Activated CD4-positive, CD25-positive, alpha-beta regulatory T cell (primary cell): ENCODE data around the gene BACH2.
A peak's percentile ranks its signal among the peaks of the same experiment; 100 is the strongest.
"Not testable (repeated sequence)": the region's sequence is repeated elsewhere in the genome, so short reads cannot be mapped to it uniquely, and the experiment has no call there.

Source experiments
- DNase-seq, 4 experiments: peaks; one replicate each; lab custom pipeline; 2025; lab: John Stamatoyannopoulos, UW

Gene BACH2

GRCh38 chr6:90301816-90302215, 5.2 kb upstream of the BACH2 start:
- DNase-seq, result no peak

DNA sequence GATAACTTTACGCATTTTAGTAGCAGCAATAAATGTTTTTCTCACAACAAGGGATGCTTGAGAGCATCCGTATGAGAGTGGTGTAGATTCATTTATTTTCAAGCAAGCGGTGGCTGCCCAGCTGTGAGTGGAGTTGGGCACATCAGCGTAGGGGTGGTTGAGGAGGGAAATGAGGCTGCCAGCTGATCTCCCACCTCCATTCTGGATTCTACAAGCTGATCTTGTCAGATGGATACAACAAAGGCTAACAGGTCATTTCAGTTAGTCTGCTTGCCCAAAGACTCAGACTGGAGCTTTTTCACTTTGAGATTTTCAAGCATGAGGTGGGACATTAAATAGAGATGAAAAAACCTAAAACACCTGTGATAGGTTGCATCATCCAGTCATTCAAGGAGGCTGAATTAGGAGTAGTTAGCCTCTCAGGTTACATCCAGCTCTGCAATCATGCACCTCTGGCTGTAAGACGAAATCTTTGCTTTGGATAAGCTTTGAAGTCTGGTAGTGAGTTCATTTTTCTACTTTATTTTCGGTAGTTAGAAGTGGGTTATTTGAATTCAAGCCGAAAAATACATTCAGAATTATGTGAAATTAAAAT, 1.9 kb upstream of the BACH2 start:
- no peak for DNase-seq

DNA sequence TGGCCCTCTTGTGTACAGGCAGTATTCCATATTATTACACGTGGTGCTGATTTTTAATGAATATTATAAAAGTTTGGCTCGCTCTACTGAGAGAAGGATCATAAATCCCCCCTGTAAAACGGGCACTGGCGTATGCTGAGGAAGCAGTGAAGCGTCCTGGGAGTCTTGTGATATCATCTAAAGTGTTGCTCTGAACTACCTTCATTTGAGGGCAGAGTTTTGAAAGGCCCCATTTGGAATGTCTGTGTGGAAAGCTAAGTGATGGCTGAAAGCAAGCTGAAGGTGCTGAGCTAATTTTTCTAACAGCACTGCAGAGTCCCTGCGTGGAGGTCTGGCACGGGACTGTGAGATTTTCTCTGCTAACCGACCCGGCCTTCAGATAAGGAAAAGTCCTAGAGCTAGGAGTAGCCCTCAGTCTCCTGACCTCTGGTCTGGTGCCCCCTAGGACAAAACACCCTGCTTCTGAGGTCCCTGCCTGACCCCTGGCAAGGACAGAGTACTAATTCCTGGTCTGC, 1.3 kb upstream of the BACH2 start:
- DNase-seq, result no peak

DNA sequence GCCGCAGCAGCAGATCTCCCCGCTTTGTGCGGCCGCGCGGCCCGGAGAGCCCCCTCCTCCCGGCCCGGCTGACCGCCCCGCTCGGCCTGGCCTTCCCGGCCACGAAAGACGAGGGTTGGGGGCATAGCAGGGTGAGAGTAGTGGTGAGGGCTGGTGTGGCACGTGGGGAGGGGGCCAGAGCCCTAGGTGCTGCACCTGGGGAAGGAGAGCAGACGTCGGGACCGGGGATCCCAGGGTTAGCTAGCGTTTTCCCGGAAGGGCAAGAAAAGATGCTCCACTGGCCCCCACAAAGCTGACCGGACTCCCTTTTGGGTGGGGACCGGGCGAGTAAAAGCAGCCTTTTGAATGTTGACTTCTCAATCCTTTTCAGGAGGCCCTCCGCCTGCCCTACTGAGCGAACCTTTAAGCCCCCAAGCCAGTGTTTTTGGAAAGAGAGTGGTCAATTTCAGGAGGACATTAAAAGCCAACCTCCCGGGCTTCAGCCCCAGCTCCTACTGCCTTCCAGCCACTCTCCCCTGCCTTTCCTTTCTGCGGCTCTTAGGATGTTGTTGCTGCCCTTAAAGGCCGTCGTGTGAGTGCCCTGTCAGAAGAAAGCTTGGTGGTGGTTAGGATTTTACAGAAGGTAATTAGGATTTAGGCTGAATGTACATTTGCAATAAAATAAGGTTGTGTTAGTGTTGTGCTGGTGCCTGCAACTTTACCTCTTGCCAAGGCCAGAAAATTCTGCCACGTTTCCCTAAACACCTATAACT, 648 bp upstream of the BACH2 start:
- no peak for DNase-seq

- peak in 3 of 4 experiments; percentile 13 to 40 (median 35) for DNase-seq
Measured at GRCh38 chr6:90295854-90296340, 746 bp downstream of the BACH2 start.

DNA sequence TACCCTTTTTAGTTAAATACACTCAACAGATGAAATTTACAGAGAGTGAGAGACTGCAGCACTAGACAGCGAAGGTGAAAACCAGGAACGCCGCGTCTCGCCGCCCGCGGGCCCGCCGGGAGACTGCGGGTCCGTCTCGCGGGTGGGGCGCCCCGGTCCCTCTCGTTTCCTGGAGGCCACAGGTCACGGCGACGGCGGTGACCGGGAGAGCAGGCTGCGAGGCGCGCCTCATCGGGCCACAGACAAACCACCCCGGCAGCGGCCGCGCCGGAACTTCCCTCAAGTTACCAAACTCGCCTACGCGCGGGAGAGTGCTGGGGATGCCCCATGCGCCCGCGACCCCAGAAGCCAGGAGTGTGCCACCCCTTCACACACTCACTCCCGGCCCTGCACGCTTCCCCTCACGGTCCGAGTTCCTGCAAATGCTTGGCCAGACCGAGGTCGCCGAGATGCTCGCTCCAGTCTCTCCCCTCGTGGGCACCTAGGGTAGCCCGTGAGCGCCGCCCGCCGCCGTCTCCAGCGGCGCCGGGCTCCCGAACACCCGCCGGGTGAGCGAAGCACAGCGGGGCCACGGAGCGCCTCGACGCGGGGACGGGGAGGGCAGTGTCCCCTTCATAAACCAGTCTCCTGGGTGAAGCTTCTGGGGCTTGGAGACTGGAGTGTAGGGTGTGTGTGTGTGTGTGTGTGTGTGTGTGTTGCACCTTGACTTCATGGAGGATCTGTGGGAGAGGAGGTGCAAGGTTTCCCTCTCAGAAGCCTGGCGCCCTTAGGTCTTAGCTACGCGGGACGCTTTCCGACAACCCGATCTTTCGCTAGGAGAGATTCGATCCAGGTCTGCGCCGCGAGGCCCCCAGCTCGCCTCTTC, 1.4 kb downstream of the BACH2 start:
- peak; percentile 36 to 47 (median 40) for DNase-seq

DNA sequence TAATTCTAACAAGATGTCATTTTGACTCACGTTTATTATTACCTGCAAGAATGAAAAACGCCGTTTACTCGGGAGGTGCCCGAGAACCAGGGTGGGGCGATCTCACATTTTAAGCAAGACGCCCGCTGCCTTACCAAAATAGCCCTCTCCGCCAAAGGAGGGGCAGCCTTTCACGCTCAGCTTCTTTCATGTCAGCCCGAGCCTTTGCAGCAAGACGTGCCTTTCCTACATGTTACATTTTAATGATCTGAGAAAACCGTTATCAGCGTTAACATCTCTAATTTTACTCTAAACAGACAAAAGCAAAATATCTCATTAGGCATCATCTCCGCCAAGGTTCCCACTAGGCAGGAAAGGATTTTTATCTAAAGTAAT, 2.0 kb downstream of the BACH2 start:
- peak in 3 of 4 experiments; percentile 11 to 18 (median 15) for DNase-seq

DNA sequence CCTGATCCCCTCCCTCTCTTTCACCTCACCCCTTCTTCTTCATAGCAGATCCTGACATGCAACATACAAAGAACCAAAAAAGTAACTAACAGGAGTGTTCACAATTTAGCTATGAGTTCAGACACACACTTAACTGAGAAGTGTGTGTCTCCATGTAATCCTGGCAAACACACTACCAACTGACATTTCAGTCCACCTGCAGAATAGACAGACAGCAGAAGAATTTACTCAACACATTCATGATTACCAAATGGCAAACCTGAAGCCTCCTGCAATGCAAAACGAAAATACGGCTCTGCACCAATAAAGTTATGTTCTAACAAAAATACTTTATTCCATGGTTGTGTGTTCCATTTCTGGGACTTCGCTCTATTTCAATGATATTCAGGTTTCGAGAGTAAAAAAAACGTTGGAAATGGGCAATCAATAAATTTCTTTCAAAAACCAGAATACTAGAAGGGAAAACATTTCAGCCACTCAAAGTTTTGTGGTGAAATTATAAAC, 2.6 kb downstream of the BACH2 start:
- DNase-seq, result no peak

DNA sequence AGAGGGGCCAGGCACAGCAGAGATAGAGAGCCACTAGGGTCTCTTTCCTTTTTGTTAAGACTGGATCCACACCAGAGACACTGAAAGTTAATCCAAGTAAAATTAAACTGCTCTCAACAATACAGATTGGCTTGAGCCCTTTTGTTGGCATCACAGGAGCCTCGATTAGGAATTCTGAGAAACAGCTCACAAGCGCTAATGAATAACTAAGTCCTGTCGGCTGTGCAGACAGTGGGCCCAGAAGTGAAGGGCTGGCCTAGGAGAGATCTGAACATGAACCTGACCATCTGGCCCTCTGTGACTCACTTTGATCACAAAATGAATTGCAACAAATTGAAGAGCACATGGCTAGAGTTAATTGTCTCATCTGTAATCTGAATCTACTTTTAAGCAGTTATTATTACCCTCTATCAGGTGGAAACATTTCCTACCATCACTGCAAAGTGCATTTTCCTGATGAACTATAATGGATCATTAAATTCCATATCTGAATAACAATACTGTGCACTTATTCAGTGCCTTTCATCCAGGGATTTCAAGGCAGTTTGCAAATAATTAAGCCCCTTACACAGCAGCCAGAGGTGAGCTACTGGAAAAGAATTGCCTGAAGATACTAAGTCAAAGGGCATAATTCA, 3.2 kb downstream of the BACH2 start:
- no peak for DNase-seq

GRCh38 chr6:90291565-90291964, 5.1 kb downstream of the BACH2 start:
- DNase-seq, result no peak

- DNase-seq, result no peak
Measured at GRCh38 chr6:90290811-90291420, 5.7 kb downstream of the BACH2 start.

- DNase-seq, result no peak
Measured at GRCh38 chr6:90289902-90290301, 6.7 kb downstream of the BACH2 start.

GRCh38 chr6:90288404-90288803, 8.2 kb downstream of the BACH2 start:
- no peak for DNase-seq

DNA sequence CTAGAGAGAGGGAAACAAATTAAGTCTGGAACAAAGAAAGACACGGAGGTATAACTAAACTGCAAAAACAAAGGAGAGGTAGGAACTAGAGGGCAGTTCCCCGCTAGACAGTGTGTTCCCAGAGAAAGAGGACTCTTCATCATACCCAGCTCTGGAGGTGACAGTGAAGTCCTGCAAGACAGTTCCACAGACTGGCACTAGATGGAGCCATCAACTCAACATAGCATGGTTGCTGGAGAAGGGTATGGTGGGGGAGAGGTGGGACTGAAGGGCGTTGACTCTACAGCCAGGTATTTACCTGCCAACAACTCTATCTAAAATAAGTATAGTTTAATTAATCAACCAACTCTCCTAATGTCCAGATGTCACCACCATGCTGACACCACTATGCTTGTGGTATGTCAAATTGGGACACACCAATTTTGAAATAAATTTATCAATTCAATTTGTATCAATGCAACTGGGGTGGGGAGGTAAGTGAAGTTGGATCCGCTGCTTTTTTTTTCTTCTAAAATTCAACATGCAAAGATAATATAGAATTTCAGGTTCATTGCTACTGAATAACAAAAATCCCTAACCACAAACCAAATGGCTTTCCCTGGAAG, 9.7 kb downstream of the BACH2 start:
- DNase-seq, result peak in 2 of 4 experiments; percentile 8 to 36

- DNase-seq, result peak in 3 of 4 experiments; percentile 7 to 12 (median 12)
Measured at GRCh38 chr6:90285611-90286381, 10.8 kb downstream of the BACH2 start.

GRCh38 chr6:90285042-90285481, 11.6 kb downstream of the BACH2 start:
- no peak for DNase-seq

GRCh38 chr6:90284236-90285041, 12.2 kb downstream of the BACH2 start:
- no peak for DNase-seq

DNA sequence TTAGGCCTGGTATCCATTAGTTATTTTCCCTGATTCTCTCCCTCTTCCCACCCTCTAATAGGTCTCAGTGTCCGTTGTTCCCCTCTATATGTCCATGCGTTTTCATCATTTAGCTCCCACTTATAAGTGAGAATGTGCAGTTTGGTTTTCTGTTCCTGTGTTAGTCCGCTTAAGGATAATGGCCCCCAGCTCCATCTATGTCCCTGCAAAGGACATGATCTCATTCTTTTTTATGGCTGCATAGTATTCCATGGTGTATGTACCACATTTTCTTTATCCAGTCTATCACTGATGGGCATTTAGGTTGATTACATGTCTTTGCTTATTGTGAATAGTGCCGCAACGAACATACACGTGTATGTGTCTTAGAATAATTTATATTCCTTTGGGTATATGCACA, 14.4 kb downstream of the BACH2 start:
- not testable (repeated sequence) for DNase-seq

- DNase-seq, result no peak
Measured at GRCh38 chr6:90278129-90278528, 18.5 kb downstream of the BACH2 start.
